ENCODE measurements around the gene YBEY. TPM values are rescaled to one million over a fixed set of nuclear protein-coding genes. Genes with fewer than 3 reads are reported as not detected.
A peak's percentile ranks its signal among the peaks of the same experiment; 100 is the strongest.

The YBEY gene
- total RNA-seq, 4 donors from 2014 or later: 5.3 to 32.6 (median 17.5) TPM

DNA sequence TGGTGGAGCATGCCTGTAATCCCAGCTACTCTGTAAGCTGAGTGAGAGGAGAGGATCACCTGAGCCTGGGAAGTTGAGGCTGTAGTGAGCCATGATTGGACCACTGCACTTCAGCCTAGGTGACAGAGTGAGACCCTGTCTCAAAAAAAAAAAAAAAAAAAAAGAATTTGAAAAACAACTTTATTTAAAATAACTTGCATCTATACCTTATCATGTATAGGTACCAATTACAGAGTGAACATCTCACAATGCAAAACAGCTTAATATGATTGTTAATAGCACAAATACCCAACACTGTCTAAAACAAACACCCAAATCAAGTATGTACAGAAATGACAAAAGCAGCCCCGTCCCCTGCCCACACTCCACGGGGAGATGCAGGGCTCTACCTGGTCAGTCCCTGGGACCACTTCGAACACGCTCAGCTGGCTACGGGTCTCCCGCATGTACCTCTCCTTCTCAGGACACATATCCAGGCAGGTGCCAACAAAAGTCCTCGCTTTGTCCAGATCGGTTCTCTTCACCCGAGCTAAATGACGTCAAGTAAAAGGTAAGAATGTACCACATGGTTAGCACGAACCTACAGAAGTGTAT lies 11.2 kb upstream of the YBEY start:
- no peak for DNase-seq
- Histone ChIP-seq H3K9me3 (no peaks in the 10 kb centered on the region), H3K4me1 (no peaks in the 10 kb centered on the region), H3K27ac (no peak overlapping the region), H3K27me3 (no peaks in the 10 kb centered on the region), H3K4me3 (no peak overlapping the region), H3K36me3 (peaks cover 0 to 99% (median 0%) of the 10 kb centered on the region in 3 donors)
- TF ChIP-seq, protein P1, sequence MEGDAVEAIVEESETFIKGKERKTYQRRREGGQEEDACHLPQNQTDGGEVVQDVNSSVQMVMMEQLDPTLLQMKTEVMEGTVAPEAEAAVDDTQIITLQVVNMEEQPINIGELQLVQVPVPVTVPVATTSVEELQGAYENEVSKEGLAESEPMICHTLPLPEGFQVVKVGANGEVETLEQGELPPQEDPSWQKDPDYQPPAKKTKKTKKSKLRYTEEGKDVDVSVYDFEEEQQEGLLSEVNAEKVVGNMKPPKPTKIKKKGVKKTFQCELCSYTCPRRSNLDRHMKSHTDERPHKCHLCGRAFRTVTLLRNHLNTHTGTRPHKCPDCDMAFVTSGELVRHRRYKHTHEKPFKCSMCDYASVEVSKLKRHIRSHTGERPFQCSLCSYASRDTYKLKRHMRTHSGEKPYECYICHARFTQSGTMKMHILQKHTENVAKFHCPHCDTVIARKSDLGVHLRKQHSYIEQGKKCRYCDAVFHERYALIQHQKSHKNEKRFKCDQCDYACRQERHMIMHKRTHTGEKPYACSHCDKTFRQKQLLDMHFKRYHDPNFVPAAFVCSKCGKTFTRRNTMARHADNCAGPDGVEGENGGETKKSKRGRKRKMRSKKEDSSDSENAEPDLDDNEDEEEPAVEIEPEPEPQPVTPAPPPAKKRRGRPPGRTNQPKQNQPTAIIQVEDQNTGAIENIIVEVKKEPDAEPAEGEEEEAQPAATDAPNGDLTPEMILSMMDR (IDR thresholded peaks at IDR 0.05): no peak
- TF ChIP-seq POLR2A (IDR thresholded peaks at IDR 0.05): no peak

DNA sequence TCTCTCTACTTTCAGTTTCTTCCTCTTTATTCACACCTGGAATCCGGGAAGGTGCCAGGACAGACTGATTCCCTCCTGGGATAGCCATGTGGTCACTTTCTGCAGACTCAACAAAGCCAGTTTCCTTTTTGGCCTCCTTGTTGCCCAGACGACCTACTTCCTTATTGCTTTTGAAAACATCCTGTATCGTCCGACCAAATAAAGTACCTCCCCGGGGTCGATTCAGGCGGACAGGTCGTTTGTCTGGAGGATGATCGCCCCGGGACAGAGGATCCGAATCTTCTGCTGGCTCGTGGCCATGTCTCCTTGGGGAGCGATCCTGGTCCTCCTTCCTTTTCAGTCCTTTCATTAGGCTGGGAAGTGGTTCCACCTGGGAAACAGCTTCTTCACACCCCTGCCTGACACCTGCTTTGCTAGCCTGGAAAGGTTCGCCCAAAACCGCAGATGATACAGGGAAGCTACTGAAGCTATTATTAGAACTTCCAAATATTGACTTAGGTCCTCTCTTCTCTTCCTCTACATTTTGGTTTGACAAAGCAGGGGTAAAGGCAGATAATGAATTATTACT lies 2.0 kb upstream of the YBEY start:
- peaks cover 0 to 41% (median 13%) of the 10 kb centered on the region in 4 donors for H3K4me1 ChIP-seq
- H3K9me3 ChIP-seq: no peaks in the 10 kb centered on the region
- DNase-seq: no peak
- TF ChIP-seq POLR2A (IDR thresholded peaks at IDR 0.05): no peak
- TF ChIP-seq, protein P1 (IDR thresholded peaks at IDR 0.05): no peak
- H3K4me3 ChIP-seq: peak overlapping the region in 1 of 4 donors; percentile 100
- H3K27ac ChIP-seq: no peak overlapping the region
- no peaks in the 10 kb centered on the region for H3K27me3 ChIP-seq
- H3K36me3 ChIP-seq: peaks cover 0 to 48% (median 0%) of the 10 kb centered on the region in 3 donors

DNA sequence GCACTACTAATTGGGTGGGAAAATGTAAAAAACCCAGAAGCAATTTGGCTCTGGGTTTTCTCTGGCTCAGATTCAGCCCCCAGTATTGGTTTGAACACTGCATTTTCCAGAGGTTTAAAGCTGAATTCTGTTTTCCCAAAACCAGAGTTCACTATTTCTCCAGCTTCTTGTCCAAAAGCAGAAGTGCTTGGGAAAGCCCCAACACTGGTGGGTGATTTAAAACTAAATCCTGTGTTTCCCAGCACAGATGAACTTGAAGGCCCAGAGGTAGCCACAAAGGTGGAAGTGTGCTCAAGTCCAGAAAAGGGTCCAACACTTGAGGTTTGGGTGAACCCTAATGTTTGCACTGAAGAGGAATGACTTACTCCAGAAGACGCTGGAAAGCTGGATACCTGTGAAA lies 1.4 kb upstream of the YBEY start:
- no peak overlapping the region for H3K27ac ChIP-seq
- peak overlapping the region in 2 of 4 donors; percentile 82 to 100 for H3K4me3 ChIP-seq
- peaks cover 0 to 42% (median 0%) of the 10 kb centered on the region in 3 donors for H3K36me3 ChIP-seq
- TF ChIP-seq POLR2A (IDR thresholded peaks at IDR 0.05): no peak
- no peaks in the 10 kb centered on the region for H3K27me3 ChIP-seq
- no peaks in the 10 kb centered on the region for H3K9me3 ChIP-seq
- peaks cover 0 to 41% (median 13%) of the 10 kb centered on the region in 4 donors for H3K4me1 ChIP-seq
- no peak for DNase-seq

DNA sequence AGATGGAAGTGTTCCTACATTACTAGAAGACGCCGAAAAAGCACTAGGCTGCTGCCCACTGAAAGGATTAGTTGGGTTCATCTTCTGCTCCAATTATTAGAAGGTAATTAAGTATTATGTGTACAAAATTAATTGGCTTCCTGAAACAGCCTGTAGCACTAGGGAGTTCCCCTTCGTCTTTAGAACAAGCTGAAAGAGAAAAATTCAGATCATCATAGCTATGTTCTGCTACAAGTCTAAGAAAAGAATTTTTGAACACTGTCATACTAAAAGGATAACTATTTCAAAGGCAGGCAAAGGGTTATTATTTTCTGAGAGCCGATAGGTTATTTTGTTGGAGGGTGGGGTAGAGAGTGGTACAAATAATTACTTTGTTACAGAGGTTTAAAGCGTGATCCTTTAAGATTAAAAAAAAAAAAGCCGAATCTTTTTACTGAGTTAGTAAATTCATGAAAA lies 908 bp upstream of the YBEY start, which contains the start of gene MCM3AP:
MCM3AP (minus strand) TSS at position 406 of the 456 bp plus-strand sequence; CDS start at position 81, 325 bp downstream.
- H3K4me1 ChIP-seq: peaks cover 0 to 41% (median 13%) of the 10 kb centered on the region in 4 donors
- no peak for TF ChIP-seq POLR2A (IDR thresholded peaks at IDR 0.05)
- TF ChIP-seq, protein P1 (IDR thresholded peaks at IDR 0.05): no peak

DNA sequence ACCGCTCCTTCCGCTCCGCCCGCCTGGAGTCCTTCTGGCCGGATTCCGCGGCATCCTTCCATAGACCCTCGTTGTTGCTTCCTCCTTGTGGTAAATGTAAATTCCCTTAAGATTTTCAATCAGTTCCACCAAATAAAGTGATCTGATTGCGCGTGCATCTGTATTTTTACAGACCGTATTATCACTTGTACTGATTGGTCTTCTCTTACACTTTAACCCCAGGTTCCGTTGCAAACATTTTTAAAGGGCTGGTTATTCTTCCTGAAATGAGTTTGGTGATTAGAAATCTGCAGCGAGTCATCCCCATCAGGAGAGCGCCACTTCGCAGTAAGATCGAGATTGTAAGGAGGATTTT lies 483 bp downstream of the YBEY start:
- no peak for DNase-seq
- no peaks in the 10 kb centered on the region for H3K9me3 ChIP-seq
- H3K36me3 ChIP-seq: peaks cover 0 to 26% (median 0%) of the 10 kb centered on the region in 3 donors
- peak overlapping the region; percentile 90 to 100 (median 98) for H3K27ac ChIP-seq
- H3K4me3 ChIP-seq: peak overlapping the region; percentile 81 to 100 (median 90)
- no peaks in the 10 kb centered on the region for H3K27me3 ChIP-seq
- H3K4me1 ChIP-seq: peaks cover 0 to 37% (median 13%) of the 10 kb centered on the region in 4 donors
- TF ChIP-seq, protein P1 (IDR thresholded peaks at IDR 0.05): no peak

More for the DNA sequence above, 908 bp upstream of the YBEY start, which contains the start of gene MCM3AP:
- DNase-seq: no peak
- Histone ChIP-seq H3K27ac (peak within 1 kb of the TSS; percentile 90 to 100 (median 98)), H3K36me3 (peaks cover 0 to 37% (median 0%) of the 10 kb centered on the region in 3 donors), H3K4me3 (peak within 1 kb of the TSS; percentile 81 to 100 (median 90)), H3K27me3 (no peaks in the 10 kb centered on the region), H3K9me3 (no peaks in the 10 kb centered on the region)

DNA sequence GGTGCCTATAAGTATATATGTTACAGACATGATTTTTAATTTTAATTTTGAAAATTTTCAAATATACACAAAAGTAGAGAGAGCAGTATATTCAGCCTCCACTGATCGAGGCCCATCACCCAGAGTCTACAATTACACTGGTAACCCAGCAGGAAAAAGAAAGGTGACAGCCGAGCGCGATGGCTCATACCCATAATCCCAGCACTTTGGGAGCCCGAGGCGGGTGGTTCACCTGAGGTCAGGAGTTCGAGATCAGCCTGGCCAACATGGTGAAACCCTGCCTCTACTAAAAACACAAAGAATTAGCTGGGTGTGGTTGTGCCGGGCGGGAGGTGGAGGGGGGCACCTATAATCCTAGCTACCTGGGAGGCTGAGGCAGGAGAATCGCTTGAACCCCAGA lies 1.4 kb downstream of the YBEY start:
- Histone ChIP-seq H3K4me3 (no peak overlapping the region), H3K9me3 (no peaks in the 10 kb centered on the region), H3K36me3 (peaks cover 0 to 24% (median 0%) of the 10 kb centered on the region in 3 donors), H3K27me3 (no peaks in the 10 kb centered on the region), H3K4me1 (peaks cover 0 to 27% (median 11%) of the 10 kb centered on the region in 4 donors), H3K27ac (peak overlapping the region in 1 of 4 donors; percentile 1)
- TF ChIP-seq POLR2A (IDR thresholded peaks at IDR 0.05): no peak
- DNase-seq: no peak

All from Peyer's patch (tissue), 4 donors.